ENCODE results near the gene EFCAB14. TPM values are rescaled to one million over a fixed set of nuclear protein-coding genes. Genes with fewer than 3 reads are reported as not detected.

Gene EFCAB14
- polyA plus RNA-seq, 1 donor from 2014 or later: 7.6 TPM

GRCh38 chr1:46687093-46687659 is 31.7 kb downstream of the EFCAB14 start:
- Histone ChIP-seq H2AFZ (ENCODE audit: low read depth, low read length) (no peak overlapping the region), H3K9me3 (ENCODE audit: low read length) (no peaks in the 10 kb centered on the region), H3K36me3 (ENCODE audit: insufficient read depth, low read length) (peaks cover 36% of the 10 kb centered on the region), H3K4me2 (ENCODE audit: low read length) (no peak overlapping the region), H3K9ac (ENCODE audit: low read length) (no peak overlapping the region), H3K9me2 (ENCODE audit: insufficient read depth, low read length) (no peaks in the 10 kb centered on the region), H3F3A (ENCODE audit: insufficient read depth, low read length, poor library complexity, severe bottlenecking) (no peaks in the 10 kb centered on the region), H3K27ac (ENCODE audit: low read length) (no peak overlapping the region), H3K4me3 (ENCODE audit: low read length) (no peak overlapping the region), H3K79me2 (replicated peaks; ENCODE audit: insufficient read depth, low read length) (no peaks in the 10 kb centered on the region), H4K20me1 (ENCODE audit: insufficient read depth) (no peaks in the 10 kb centered on the region), H3K27me3 (ENCODE audit: insufficient read depth, low read depth, low read length) (no peaks in the 10 kb centered on the region)
- TF ChIP-seq SMC3 (conservative IDR thresholded peaks at IDR 0.05; ENCODE audit: poor library complexity) (no peak), TAF1 (IDR thresholded peaks at IDR 0.05; ENCODE audit: low read depth) (no peak), MXI1 (conservative IDR thresholded peaks at IDR 0.05; ENCODE audit: poor library complexity, severe bottlenecking) (no peak)
- TF ChIP-seq, protein P1, sequence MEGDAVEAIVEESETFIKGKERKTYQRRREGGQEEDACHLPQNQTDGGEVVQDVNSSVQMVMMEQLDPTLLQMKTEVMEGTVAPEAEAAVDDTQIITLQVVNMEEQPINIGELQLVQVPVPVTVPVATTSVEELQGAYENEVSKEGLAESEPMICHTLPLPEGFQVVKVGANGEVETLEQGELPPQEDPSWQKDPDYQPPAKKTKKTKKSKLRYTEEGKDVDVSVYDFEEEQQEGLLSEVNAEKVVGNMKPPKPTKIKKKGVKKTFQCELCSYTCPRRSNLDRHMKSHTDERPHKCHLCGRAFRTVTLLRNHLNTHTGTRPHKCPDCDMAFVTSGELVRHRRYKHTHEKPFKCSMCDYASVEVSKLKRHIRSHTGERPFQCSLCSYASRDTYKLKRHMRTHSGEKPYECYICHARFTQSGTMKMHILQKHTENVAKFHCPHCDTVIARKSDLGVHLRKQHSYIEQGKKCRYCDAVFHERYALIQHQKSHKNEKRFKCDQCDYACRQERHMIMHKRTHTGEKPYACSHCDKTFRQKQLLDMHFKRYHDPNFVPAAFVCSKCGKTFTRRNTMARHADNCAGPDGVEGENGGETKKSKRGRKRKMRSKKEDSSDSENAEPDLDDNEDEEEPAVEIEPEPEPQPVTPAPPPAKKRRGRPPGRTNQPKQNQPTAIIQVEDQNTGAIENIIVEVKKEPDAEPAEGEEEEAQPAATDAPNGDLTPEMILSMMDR (IDR thresholded peaks at IDR 0.05; ENCODE audit: poor library complexity, severe bottlenecking): no peak

GRCh38 chr1:46686255-46686654 is 32.7 kb downstream of the EFCAB14 start:
- no peak overlapping the region for H3K27ac ChIP-seq (ENCODE audit: low read length)
- H3K27me3 ChIP-seq (ENCODE audit: insufficient read depth, low read depth, low read length): no peaks in the 10 kb centered on the region
- no peak for TF ChIP-seq EP300 (conservative IDR thresholded peaks at IDR 0.05; ENCODE audit: poor library complexity, severe bottlenecking)
- TF ChIP-seq POLR2AphosphoS5 (IDR thresholded peaks at IDR 0.05): no peak
- TF ChIP-seq REST (IDR thresholded peaks at IDR 0.05; ENCODE audit: borderline replicate concordance): no peak
- TF ChIP-seq RAD21 (conservative IDR thresholded peaks at IDR 0.05): no peak
- H3F3A ChIP-seq (ENCODE audit: insufficient read depth, low read length, poor library complexity, severe bottlenecking): no peaks in the 10 kb centered on the region
- no peak overlapping the region for H3K4me3 ChIP-seq (ENCODE audit: low read length)
- H3K9me3 ChIP-seq (ENCODE audit: low read length): no peaks in the 10 kb centered on the region
- H3K9ac ChIP-seq (ENCODE audit: low read length): no peak overlapping the region
- H2AFZ ChIP-seq (ENCODE audit: low read depth, low read length): no peak overlapping the region
- no peaks in the 10 kb centered on the region for H3K9me2 ChIP-seq (ENCODE audit: insufficient read depth, low read length)
- H4K20me1 ChIP-seq (ENCODE audit: insufficient read depth): no peaks in the 10 kb centered on the region
- no peaks in the 10 kb centered on the region for H3K79me2 ChIP-seq (replicated peaks; ENCODE audit: insufficient read depth, low read length)
- no peak overlapping the region for H3K4me2 ChIP-seq (ENCODE audit: low read length)
- peaks cover 36% of the 10 kb centered on the region for H3K36me3 ChIP-seq (ENCODE audit: insufficient read depth, low read length)

- TF ChIP-seq, protein P1 (IDR thresholded peaks at IDR 0.05; ENCODE audit: poor library complexity, severe bottlenecking): no peak
- no peak for TF ChIP-seq EP300 (conservative IDR thresholded peaks at IDR 0.05; ENCODE audit: poor library complexity, severe bottlenecking)
- no peak for TF ChIP-seq EZH2 (IDR thresholded peaks at IDR 0.05; ENCODE audit: borderline replicate concordance, insufficient read depth, low read length, poor library complexity, severe bottlenecking)
- TF ChIP-seq MXI1 (conservative IDR thresholded peaks at IDR 0.05; ENCODE audit: poor library complexity, severe bottlenecking): no peak
- TF ChIP-seq POLR2AphosphoS5 (IDR thresholded peaks at IDR 0.05): no peak
- no peak for TF ChIP-seq REST (IDR thresholded peaks at IDR 0.05; ENCODE audit: borderline replicate concordance)
- no peak for TF ChIP-seq TAF1 (IDR thresholded peaks at IDR 0.05; ENCODE audit: low read depth)
- no peak for TF ChIP-seq SMC3 (conservative IDR thresholded peaks at IDR 0.05; ENCODE audit: poor library complexity)
- TF ChIP-seq RAD21 (conservative IDR thresholded peaks at IDR 0.05): no peak
- H3K36me3 ChIP-seq (ENCODE audit: insufficient read depth, low read length): peaks cover 43% of the 10 kb centered on the region
These were observed 34.2 kb downstream of the EFCAB14 start for GRCh38 chr1:46684670-46685069.

More at GRCh38 chr1:46684670-46685069, 34.2 kb downstream of the EFCAB14 start:
- no peaks in the 10 kb centered on the region for H3F3A ChIP-seq (ENCODE audit: insufficient read depth, low read length, poor library complexity, severe bottlenecking)
- H3K9me3 ChIP-seq (ENCODE audit: low read length): no peaks in the 10 kb centered on the region
- H2AFZ ChIP-seq (ENCODE audit: low read depth, low read length): no peak overlapping the region
- H3K4me3 ChIP-seq (ENCODE audit: low read length): no peak overlapping the region
- H3K4me2 ChIP-seq (ENCODE audit: low read length): no peak overlapping the region
- no peaks in the 10 kb centered on the region for H4K20me1 ChIP-seq (ENCODE audit: insufficient read depth)
- H3K9ac ChIP-seq (ENCODE audit: low read length): no peak overlapping the region
- no peaks in the 10 kb centered on the region for H3K79me2 ChIP-seq (replicated peaks; ENCODE audit: insufficient read depth, low read length)
- H3K9me2 ChIP-seq (ENCODE audit: insufficient read depth, low read length): no peaks in the 10 kb centered on the region
- no peaks in the 10 kb centered on the region for H3K27me3 ChIP-seq (ENCODE audit: insufficient read depth, low read depth, low read length)
- no peak overlapping the region for H3K27ac ChIP-seq (ENCODE audit: low read length)

All from neural cell (in vitro differentiated cells).